GM23248 (cell line): ENCODE results near the gene ZFPM1.

Source experiments
- EZH2 ChIP-seq: fragments of 200-600 bp; sonication (generic); IDR thresholded peaks from 2 replicates; pipeline ENCODE4 v1.6.1; 2018; ENCODE audit warnings: antibody characterized with exemption, mild to moderate bottlenecking; ENCODE audit not compliant: insufficient read depth, poor library complexity, severe bottlenecking
- EZH2phosphoT487 ChIP-seq: fragments of 200-600 bp; sonication (generic); IDR thresholded peaks from 2 replicates; pipeline ENCODE4 v1.6.1; 2018; ENCODE audit warnings: antibody characterized with exemption, moderate library complexity, mild to moderate bottlenecking, low read depth; ENCODE audit not compliant: insufficient read depth

- TF ChIP-seq EZH2phosphoT487, result no peak
- TF ChIP-seq EZH2, result no peak
Observed at GRCh38 chr16:88500255-88500661, 47.2 kb downstream of the ZFPM1 start.
